Brain pericyte (primary cell): Measurements from ENCODE around the gene ST3GAL3.

Experiments used
- DNase-seq: peaks from one replicate; pipeline ENCODE4 v3.0.0-alpha.2; 2012; ENCODE audit warnings: low read depth, low spot score

Gene ST3GAL3

GRCh38 chr1:43979528-43980254 is 272.4 kb downstream of the ST3GAL3 start:
- no peak for DNase-seq

- no peak for DNase-seq
Measured at GRCh38 chr1:43980255-43981134, 273.2 kb downstream of the ST3GAL3 start.
